ENCODE data around the gene TAOK1.
A peak's percentile ranks its signal among the peaks of the same experiment; 100 is the strongest.
"Not testable (repeated sequence)": the region's sequence is repeated elsewhere in the genome, so short reads cannot be mapped to it uniquely, and the experiment has no call there.

The TAOK1 gene

GRCh38 chr17:29389982-29390850, at the start of gene TAOK1:
TAOK1 (plus strand) TSS chr17:29390363; CDS start chr17:29451549, 61,186 bp downstream.
- H3K9ac ChIP-seq (ENCODE audit: low read length) = peak within 1 kb of the TSS; percentile 91
- H3K36me3 ChIP-seq (ENCODE audit: control insufficient read depth, insufficient read depth, low read length) = no peaks in the 10 kb centered on the region
- H3K4me1 ChIP-seq (ENCODE audit: control insufficient read depth, insufficient read depth, low read length) = peaks cover 10% of the 10 kb centered on the region
- H3K27me3 ChIP-seq (ENCODE audit: control insufficient read depth, insufficient read depth, low read length) = no peaks in the 10 kb centered on the region
- H3K27ac ChIP-seq (ENCODE audit: low read depth, low read length) = peak within 1 kb of the TSS; percentile 93
- peak within 1 kb of the TSS; percentile 94 for H3K4me3 ChIP-seq (ENCODE audit: low read length)

DNA sequence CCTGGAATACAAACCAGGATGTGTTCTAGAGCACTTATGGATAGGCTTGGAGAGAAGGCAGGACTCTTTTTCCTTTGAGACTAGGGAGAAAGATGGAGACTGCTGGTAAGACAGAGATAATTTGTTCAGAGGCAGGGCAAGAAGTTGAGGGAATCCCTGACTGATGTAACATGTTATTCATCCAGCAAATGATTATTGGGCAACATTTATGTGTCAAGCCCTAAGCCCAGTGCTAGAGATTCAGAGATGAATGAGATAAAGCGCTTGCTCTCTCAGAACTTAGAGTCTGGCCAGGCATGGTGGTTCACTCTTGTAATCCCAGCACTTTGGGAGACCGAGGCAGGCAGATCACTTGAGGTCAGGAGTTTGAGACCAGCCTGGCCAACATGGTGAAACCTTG, 48.4 kb upstream of the TAOK1 start:
- no peak overlapping the region for H3K9ac ChIP-seq (ENCODE audit: low read length)
- H3K4me3 ChIP-seq (ENCODE audit: low read length) = no peak overlapping the region
- no peaks in the 10 kb centered on the region for H3K36me3 ChIP-seq (ENCODE audit: control insufficient read depth, insufficient read depth, low read length)
- no peak overlapping the region for H3K27ac ChIP-seq (ENCODE audit: low read depth, low read length)
- no peaks in the 10 kb centered on the region for H3K27me3 ChIP-seq (ENCODE audit: control insufficient read depth, insufficient read depth, low read length)
- H3K4me1 ChIP-seq (ENCODE audit: control insufficient read depth, insufficient read depth, low read length) = no peaks in the 10 kb centered on the region

DNA sequence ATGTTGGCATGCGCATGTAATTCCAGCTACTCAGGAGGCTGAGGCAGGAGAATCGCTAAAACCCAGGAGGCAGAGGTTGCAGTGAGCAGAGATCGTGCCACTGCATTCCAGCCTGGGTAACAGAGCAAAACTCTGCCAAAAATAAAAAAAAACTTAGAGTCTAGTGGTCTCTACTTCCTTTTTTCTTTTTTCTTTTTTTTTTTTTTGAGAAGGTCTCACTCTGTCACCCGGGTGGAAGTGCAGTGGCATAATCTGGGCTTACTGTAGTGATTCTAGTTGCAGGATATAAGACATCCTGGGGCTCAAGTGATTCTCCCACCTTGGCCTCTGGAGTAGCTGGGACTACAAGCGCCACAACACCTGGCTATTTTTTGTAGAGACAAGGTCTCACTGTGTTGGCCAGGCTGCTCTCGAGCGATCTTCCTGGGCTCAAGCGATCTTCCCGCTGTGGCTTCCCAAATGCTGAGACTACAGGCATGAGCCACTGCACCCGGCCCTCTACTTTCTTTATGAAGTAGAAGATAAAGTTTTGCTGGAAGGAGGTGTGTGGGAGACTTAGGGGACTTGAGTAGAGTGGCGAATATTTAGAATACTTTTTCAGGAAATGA, 47.9 kb upstream of the TAOK1 start:
- H3K27me3 ChIP-seq (ENCODE audit: control insufficient read depth, insufficient read depth, low read length) = no peaks in the 10 kb centered on the region
- H3K27ac ChIP-seq (ENCODE audit: low read depth, low read length) = no peak overlapping the region
- no peaks in the 10 kb centered on the region for H3K36me3 ChIP-seq (ENCODE audit: control insufficient read depth, insufficient read depth, low read length)
- H3K9ac ChIP-seq (ENCODE audit: low read length) = no peak overlapping the region
- no peaks in the 10 kb centered on the region for H3K4me1 ChIP-seq (ENCODE audit: control insufficient read depth, insufficient read depth, low read length)
- H3K4me3 ChIP-seq (ENCODE audit: low read length) = no peak overlapping the region

- Histone ChIP-seq H3K4me3 (ENCODE audit: low read length) (no peak overlapping the region), H3K9ac (ENCODE audit: low read length) (no peak overlapping the region), H3K27ac (ENCODE audit: low read depth, low read length) (no peak overlapping the region), H3K36me3 (ENCODE audit: control insufficient read depth, insufficient read depth, low read length) (no peaks in the 10 kb centered on the region), H3K4me1 (ENCODE audit: control insufficient read depth, insufficient read depth, low read length) (no peaks in the 10 kb centered on the region), H3K27me3 (ENCODE audit: control insufficient read depth, insufficient read depth, low read length) (no peaks in the 10 kb centered on the region)
Measured at GRCh38 chr17:29344201-29344856, 45.8 kb upstream of the TAOK1 start.

GRCh38 chr17:29345066-29345465, 45.1 kb upstream of the TAOK1 start:
- Histone ChIP-seq H3K27ac (ENCODE audit: low read depth, low read length) (no peak overlapping the region), H3K27me3 (ENCODE audit: control insufficient read depth, insufficient read depth, low read length) (no peaks in the 10 kb centered on the region), H3K9ac (ENCODE audit: low read length) (no peak overlapping the region), H3K36me3 (ENCODE audit: control insufficient read depth, insufficient read depth, low read length) (no peaks in the 10 kb centered on the region), H3K4me3 (ENCODE audit: low read length) (no peak overlapping the region), H3K4me1 (ENCODE audit: control insufficient read depth, insufficient read depth, low read length) (no peaks in the 10 kb centered on the region)

- H3K27me3 ChIP-seq (ENCODE audit: control insufficient read depth, insufficient read depth, low read length); H3K4me1 ChIP-seq (ENCODE audit: control insufficient read depth, insufficient read depth, low read length); H3K36me3 ChIP-seq (ENCODE audit: control insufficient read depth, insufficient read depth, low read length); H3K9ac ChIP-seq (ENCODE audit: low read length); H3K4me3 ChIP-seq (ENCODE audit: low read length); H3K27ac ChIP-seq (ENCODE audit: low read depth, low read length): not testable (repeated sequence)
Measured at GRCh38 chr17:29345470-29345869, 44.7 kb upstream of the TAOK1 start.

DNA sequence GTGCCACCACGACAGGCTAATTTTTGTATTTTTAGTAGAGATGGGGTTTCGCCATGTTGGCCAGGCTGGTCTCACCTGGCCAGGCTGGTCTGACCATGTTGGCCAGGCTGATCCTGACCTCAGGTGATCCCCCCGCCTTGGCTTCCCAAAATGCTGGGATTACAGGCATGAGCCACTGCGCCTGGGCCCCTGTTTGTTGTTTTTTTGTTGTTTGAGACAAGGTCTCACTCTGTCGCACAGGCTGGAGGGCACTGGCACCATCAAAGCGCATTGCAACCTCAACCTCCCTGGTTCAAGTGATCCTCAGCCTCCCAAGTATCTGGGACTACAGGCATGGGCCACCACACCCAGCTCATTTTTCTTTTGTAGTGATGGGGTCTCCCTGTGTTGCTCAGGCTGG, 43.7 kb upstream of the TAOK1 start:
- no peaks in the 10 kb centered on the region for H3K4me1 ChIP-seq (ENCODE audit: control insufficient read depth, insufficient read depth, low read length)
- no peaks in the 10 kb centered on the region for H3K27me3 ChIP-seq (ENCODE audit: control insufficient read depth, insufficient read depth, low read length)
- no peak overlapping the region for H3K4me3 ChIP-seq (ENCODE audit: low read length)
- no peak overlapping the region for H3K9ac ChIP-seq (ENCODE audit: low read length)
- H3K36me3 ChIP-seq (ENCODE audit: control insufficient read depth, insufficient read depth, low read length) = no peaks in the 10 kb centered on the region
- H3K27ac ChIP-seq (ENCODE audit: low read depth, low read length) = no peak overlapping the region

DNA sequence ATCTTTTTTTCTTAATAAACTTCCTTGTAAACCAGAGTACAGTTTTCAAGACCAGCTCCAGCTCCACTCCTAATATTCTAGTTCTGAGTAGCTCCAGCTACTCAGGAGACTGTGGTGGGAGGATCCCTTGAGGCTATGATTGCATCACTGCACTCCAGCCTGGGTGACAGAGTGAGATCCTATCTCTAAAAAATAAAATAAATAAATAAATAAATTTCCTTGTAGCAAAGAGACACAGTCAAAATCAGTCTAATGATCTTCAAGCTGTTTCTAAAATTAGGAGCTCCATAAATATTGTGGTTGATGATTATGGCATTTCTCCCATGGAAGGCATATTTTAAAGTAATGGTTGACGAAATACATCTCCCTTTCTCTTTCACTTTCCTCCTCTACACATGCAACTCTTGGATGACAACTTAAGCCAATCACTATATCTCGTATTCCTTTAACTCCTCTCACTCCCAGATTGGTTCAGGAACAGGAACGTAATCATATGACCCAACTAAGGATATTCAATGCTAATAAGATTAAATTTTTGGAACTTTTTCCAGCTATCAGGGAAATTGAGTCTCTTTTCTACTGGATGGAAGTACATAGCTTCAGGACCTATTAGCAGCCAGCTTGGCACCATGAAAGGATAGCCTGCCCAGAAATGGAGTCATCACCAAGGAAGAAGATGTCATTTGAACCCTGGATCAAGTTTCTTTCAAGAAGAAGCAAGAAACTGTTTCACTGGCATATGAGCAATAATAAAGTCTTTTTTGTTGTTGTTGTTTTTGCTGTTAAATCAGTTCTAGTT, 42.1 kb upstream of the TAOK1 start:
- Histone ChIP-seq H3K36me3 (ENCODE audit: control insufficient read depth, insufficient read depth, low read length) (no peaks in the 10 kb centered on the region), H3K9ac (ENCODE audit: low read length) (no peak overlapping the region), H3K4me1 (ENCODE audit: control insufficient read depth, insufficient read depth, low read length) (no peaks in the 10 kb centered on the region), H3K27me3 (ENCODE audit: control insufficient read depth, insufficient read depth, low read length) (no peaks in the 10 kb centered on the region), H3K4me3 (ENCODE audit: low read length) (no peak overlapping the region), H3K27ac (ENCODE audit: low read depth, low read length) (no peak overlapping the region)

DNA sequence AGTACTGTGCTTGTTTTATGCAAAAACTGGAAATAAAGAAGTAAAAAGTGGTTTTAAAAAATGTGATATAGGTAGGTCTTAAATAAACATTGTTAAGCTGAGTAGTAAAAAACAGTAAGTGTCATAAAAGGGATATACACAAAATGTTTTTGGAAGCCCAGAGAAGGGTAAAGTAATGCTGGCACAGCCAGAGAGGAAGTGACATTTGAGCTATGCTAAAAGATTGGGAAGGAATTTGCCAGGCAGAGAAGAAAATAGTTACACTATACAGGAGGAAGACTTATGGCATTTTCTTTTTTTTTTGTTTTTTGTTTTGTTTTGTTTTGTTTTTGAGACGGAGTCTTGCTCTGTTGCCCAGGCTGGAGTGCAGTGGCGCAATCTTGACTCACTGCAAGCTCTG, 40.8 kb upstream of the TAOK1 start:
- Histone ChIP-seq H3K27ac (ENCODE audit: low read depth, low read length) (no peak overlapping the region), H3K36me3 (ENCODE audit: control insufficient read depth, insufficient read depth, low read length) (no peaks in the 10 kb centered on the region), H3K9ac (ENCODE audit: low read length) (no peak overlapping the region), H3K4me1 (ENCODE audit: control insufficient read depth, insufficient read depth, low read length) (no peaks in the 10 kb centered on the region), H3K27me3 (ENCODE audit: control insufficient read depth, insufficient read depth, low read length) (no peaks in the 10 kb centered on the region), H3K4me3 (ENCODE audit: low read length) (no peak overlapping the region)

GRCh38 chr17:29352146-29352545, 38.0 kb upstream of the TAOK1 start:
- no peaks in the 10 kb centered on the region for H3K27me3 ChIP-seq (ENCODE audit: control insufficient read depth, insufficient read depth, low read length)
- H3K36me3 ChIP-seq (ENCODE audit: control insufficient read depth, insufficient read depth, low read length) = no peaks in the 10 kb centered on the region

GRCh38 chr17:29357232-29357631, 32.9 kb upstream of the TAOK1 start:
- Histone ChIP-seq H3K27ac (ENCODE audit: low read depth, low read length) (no peak overlapping the region), H3K4me3 (ENCODE audit: low read length) (no peak overlapping the region), H3K36me3 (ENCODE audit: control insufficient read depth, insufficient read depth, low read length) (no peaks in the 10 kb centered on the region), H3K9ac (ENCODE audit: low read length) (no peak overlapping the region), H3K27me3 (ENCODE audit: control insufficient read depth, insufficient read depth, low read length) (no peaks in the 10 kb centered on the region), H3K4me1 (ENCODE audit: control insufficient read depth, insufficient read depth, low read length) (no peaks in the 10 kb centered on the region)

More at GRCh38 chr17:29352146-29352545, 38.0 kb upstream of the TAOK1 start:
- Histone ChIP-seq H3K27ac (ENCODE audit: low read depth, low read length) (no peak overlapping the region), H3K9ac (ENCODE audit: low read length) (no peak overlapping the region), H3K4me1 (ENCODE audit: control insufficient read depth, insufficient read depth, low read length) (no peaks in the 10 kb centered on the region), H3K4me3 (ENCODE audit: low read length) (no peak overlapping the region)

GRCh38 chr17:29357821-29358232, 32.3 kb upstream of the TAOK1 start:
- no peaks in the 10 kb centered on the region for H3K27me3 ChIP-seq (ENCODE audit: control insufficient read depth, insufficient read depth, low read length)
- no peak overlapping the region for H3K9ac ChIP-seq (ENCODE audit: low read length)
- H3K4me3 ChIP-seq (ENCODE audit: low read length) = no peak overlapping the region
- H3K4me1 ChIP-seq (ENCODE audit: control insufficient read depth, insufficient read depth, low read length) = no peaks in the 10 kb centered on the region
- H3K27ac ChIP-seq (ENCODE audit: low read depth, low read length) = peak overlapping the region; percentile 55
- no peaks in the 10 kb centered on the region for H3K36me3 ChIP-seq (ENCODE audit: control insufficient read depth, insufficient read depth, low read length)

All from rectal smooth muscle tissue (tissue), 1 donor.